ENCODE data around the gene GPAT2. TPM values are rescaled to one million over a fixed set of nuclear protein-coding genes. Genes with fewer than 3 reads are reported as not detected.
"Not testable (repeated sequence)": the region's sequence is repeated elsewhere in the genome, so short reads cannot be mapped to it uniquely, and the experiment has no call there.

GPAT2 gene
- 10 to 100 TPM in 1 of 2 donors, 1 to 10 TPM in 1; 4.7 to 19.8 TPM for total RNA-seq

GRCh38 chr2:96034792-96035191, at the start of gene GPAT2:
Gene GPAT2 (minus strand): TSS chr2:96034916. CDS start chr2:96032359, 2,557 bp downstream.
- not testable (repeated sequence) for H3K27ac Mint-ChIP-seq; H3K36me3 Mint-ChIP-seq; H3K9me3 Mint-ChIP-seq; DNase-seq (ENCODE audit: low spot score in 2 of 2)
- ATAC-seq, result peak in 1 of 2 donors; percentile 76

GRCh38 chr2:96083989-96084857, 49.5 kb upstream of the GPAT2 start:
- H3K27ac Mint-ChIP-seq, result no peak overlapping the region
- H3K36me3 Mint-ChIP-seq, result no peaks in the 10 kb centered on the region
- ATAC-seq, result no peak
- peak in 1 of 2 donors; percentile 41 for DNase-seq (ENCODE audit: low spot score in 2 of 2)
- H3K9me3 Mint-ChIP-seq, result no peaks in the 10 kb centered on the region

GRCh38 chr2:96083064-96083939, 48.6 kb upstream of the GPAT2 start:
- DNase-seq (ENCODE audit: low spot score in 2 of 2) (peak in 1 of 2 donors; percentile 52), ATAC-seq (no peak)
- Mint-ChIP-seq H3K9me3 (no peaks in the 10 kb centered on the region), H3K36me3 (no peaks in the 10 kb centered on the region), H3K27ac (no peak overlapping the region)

- Mint-ChIP-seq H3K36me3 (no peaks in the 10 kb centered on the region), H3K27ac (no peak overlapping the region), H3K9me3 (no peaks in the 10 kb centered on the region)
- ATAC-seq, result no peak
- DNase-seq (ENCODE audit: low spot score in 2 of 2), result peak in 1 of 2 donors; percentile 30
Measured at GRCh38 chr2:96082211-96083063, 47.7 kb upstream of the GPAT2 start.

GRCh38 chr2:96081042-96081441, 46.3 kb upstream of the GPAT2 start:
- ATAC-seq (no peak), DNase-seq (ENCODE audit: low spot score in 2 of 2) (no peak)
- Mint-ChIP-seq H3K36me3 (no peaks in the 10 kb centered on the region), H3K9me3 (peaks cover 2 to 3% of the 10 kb centered on the region in 2 donors), H3K27ac (no peak overlapping the region)

GRCh38 chr2:96075199-96075771, 40.6 kb upstream of the GPAT2 start:
- peaks cover 14 to 16% of the 10 kb centered on the region in 2 donors for H3K9me3 Mint-ChIP-seq
- no peaks in the 10 kb centered on the region for H3K36me3 Mint-ChIP-seq
- DNase-seq (ENCODE audit: low spot score in 2 of 2), result no peak

GRCh38 chr2:96074156-96074555, 39.4 kb upstream of the GPAT2 start:
- H3K9me3 Mint-ChIP-seq, result peaks cover 14 to 16% of the 10 kb centered on the region in 2 donors
- DNase-seq (ENCODE audit: low spot score in 2 of 2) (no peak), ATAC-seq (no peak)
- no peaks in the 10 kb centered on the region for H3K36me3 Mint-ChIP-seq
- no peak overlapping the region for H3K27ac Mint-ChIP-seq

More at GRCh38 chr2:96075199-96075771, 40.6 kb upstream of the GPAT2 start:
- no peak for ATAC-seq
- no peak overlapping the region for H3K27ac Mint-ChIP-seq

- DNase-seq (ENCODE audit: low spot score in 2 of 2) (no peak), ATAC-seq (no peak)
- peaks cover 14 to 16% of the 10 kb centered on the region in 2 donors for H3K9me3 Mint-ChIP-seq
- H3K36me3 Mint-ChIP-seq, result no peaks in the 10 kb centered on the region
- H3K27ac Mint-ChIP-seq, result no peak overlapping the region
Measured at GRCh38 chr2:96073170-96073775, 38.6 kb upstream of the GPAT2 start.

GRCh38 chr2:96072746-96073145, 38.0 kb upstream of the GPAT2 start:
- peak in 1 of 2 donors; percentile 40 for DNase-seq (ENCODE audit: low spot score in 2 of 2)
- Mint-ChIP-seq H3K36me3 (no peaks in the 10 kb centered on the region), H3K9me3 (peaks cover 14 to 16% of the 10 kb centered on the region in 2 donors), H3K27ac (peak overlapping the region in 1 of 2 donors; percentile 29)
- ATAC-seq, result no peak

- H3K9me3 Mint-ChIP-seq, result peaks cover 14 to 16% of the 10 kb centered on the region in 2 donors
- H3K27ac Mint-ChIP-seq, H3K36me3 Mint-ChIP-seq, ATAC-seq: not testable (repeated sequence)
- peak in 1 of 2 donors; percentile 26 for DNase-seq (ENCODE audit: low spot score in 2 of 2)
Measured at GRCh38 chr2:96071977-96072491, 37.3 kb upstream of the GPAT2 start.

GRCh38 chr2:96071087-96071976, 36.6 kb upstream of the GPAT2 start:
- ATAC-seq, H3K27ac Mint-ChIP-seq, H3K36me3 Mint-ChIP-seq: not testable (repeated sequence)
- peaks cover 14 to 16% of the 10 kb centered on the region in 2 donors for H3K9me3 Mint-ChIP-seq
- peak in 1 of 2 donors; percentile 35 for DNase-seq (ENCODE audit: low spot score in 2 of 2)

- peak in 1 of 2 donors; percentile 33 for DNase-seq (ENCODE audit: low spot score in 2 of 2)
- H3K9me3 Mint-ChIP-seq, H3K36me3 Mint-ChIP-seq, H3K27ac Mint-ChIP-seq, ATAC-seq: not testable (repeated sequence)
Measured at GRCh38 chr2:96070351-96070750, 35.6 kb upstream of the GPAT2 start.

GRCh38 chr2:96069878-96070277, 35.2 kb upstream of the GPAT2 start:
- not testable (repeated sequence) for ATAC-seq, H3K36me3 Mint-ChIP-seq, H3K27ac Mint-ChIP-seq

GRCh38 chr2:96067902-96068581, 33.3 kb upstream of the GPAT2 start:
- DNase-seq (ENCODE audit: low spot score in 2 of 2), result peak in 1 of 2 donors; percentile 40
- not testable (repeated sequence) for H3K9me3 Mint-ChIP-seq, H3K27ac Mint-ChIP-seq

More at GRCh38 chr2:96069878-96070277, 35.2 kb upstream of the GPAT2 start:
- DNase-seq (ENCODE audit: low spot score in 2 of 2), result peak in 1 of 2 donors; percentile 25
- not testable (repeated sequence) for H3K9me3 Mint-ChIP-seq

More at GRCh38 chr2:96067902-96068581, 33.3 kb upstream of the GPAT2 start:
- ATAC-seq, H3K36me3 Mint-ChIP-seq: not testable (repeated sequence)

Data from activated naive CD4-positive, alpha-beta T cell treated with anti-CD3 and anti-CD28 coated beads, Interleukin-2, amount 50 U/mL, for 72 hours (primary cell).